ENCODE measurements around the gene TRPC4AP. TPM values are rescaled to one million over a fixed set of nuclear protein-coding genes. Genes with fewer than 3 reads are reported as not detected.

The TRPC4AP gene
- total RNA-seq, 1 donor from 2014 or later = 54.1 TPM

- Histone ChIP-seq H3K4me1 (peaks cover 4 to 5% of the 10 kb centered on the region in 2 donors), H3K9me3 (no peaks in the 10 kb centered on the region), H3K27me3 (no peaks in the 10 kb centered on the region), H3K36me3 (no peaks in the 10 kb centered on the region), H3K4me3 (no peak overlapping the region), H3K27ac (peak overlapping the region in 1 of 2 donors; percentile 91)
- TF ChIP-seq, protein P1, sequence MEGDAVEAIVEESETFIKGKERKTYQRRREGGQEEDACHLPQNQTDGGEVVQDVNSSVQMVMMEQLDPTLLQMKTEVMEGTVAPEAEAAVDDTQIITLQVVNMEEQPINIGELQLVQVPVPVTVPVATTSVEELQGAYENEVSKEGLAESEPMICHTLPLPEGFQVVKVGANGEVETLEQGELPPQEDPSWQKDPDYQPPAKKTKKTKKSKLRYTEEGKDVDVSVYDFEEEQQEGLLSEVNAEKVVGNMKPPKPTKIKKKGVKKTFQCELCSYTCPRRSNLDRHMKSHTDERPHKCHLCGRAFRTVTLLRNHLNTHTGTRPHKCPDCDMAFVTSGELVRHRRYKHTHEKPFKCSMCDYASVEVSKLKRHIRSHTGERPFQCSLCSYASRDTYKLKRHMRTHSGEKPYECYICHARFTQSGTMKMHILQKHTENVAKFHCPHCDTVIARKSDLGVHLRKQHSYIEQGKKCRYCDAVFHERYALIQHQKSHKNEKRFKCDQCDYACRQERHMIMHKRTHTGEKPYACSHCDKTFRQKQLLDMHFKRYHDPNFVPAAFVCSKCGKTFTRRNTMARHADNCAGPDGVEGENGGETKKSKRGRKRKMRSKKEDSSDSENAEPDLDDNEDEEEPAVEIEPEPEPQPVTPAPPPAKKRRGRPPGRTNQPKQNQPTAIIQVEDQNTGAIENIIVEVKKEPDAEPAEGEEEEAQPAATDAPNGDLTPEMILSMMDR (IDR thresholded peaks at IDR 0.05) = no peak
- intact Hi-C loops (cut with DNase I) = loop anchor here (5.0 kb wide), 1 partner anchor 130 kb away; the partner anchor contains the start of gene NCOA6
- no peak for DNase-seq (ENCODE audit: low spot score in 2 of 2)
These were observed 135.7 kb downstream of the TRPC4AP start for GRCh38 chr20:34956751-34957472.

DNA sequence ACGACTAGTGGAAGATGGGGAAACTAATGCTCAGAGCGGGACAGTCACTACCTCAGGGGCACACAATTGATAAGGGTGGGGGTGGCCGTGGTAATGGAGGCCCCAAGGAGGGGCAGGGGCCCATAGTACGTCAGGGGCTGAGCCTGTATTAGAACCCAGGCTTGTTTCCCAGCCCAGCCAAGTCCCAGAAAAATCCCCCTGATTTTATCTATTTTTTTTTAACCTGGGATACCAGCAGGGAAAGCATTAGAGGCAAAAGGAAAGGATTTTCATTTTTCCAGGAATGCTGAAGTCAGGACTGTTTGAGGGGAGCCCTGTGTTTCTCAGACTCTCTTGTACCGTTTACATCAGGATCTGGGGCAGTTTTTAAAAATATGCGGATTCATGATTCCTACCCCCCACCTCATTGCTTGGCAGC is 136.6 kb downstream of the TRPC4AP start:
- H3K4me3 ChIP-seq = peak overlapping the region; percentile 60 to 74
- TF ChIP-seq, protein P1 (IDR thresholded peaks at IDR 0.05) = peak in 1 of 3 experiments; percentile 21
- no peaks in the 10 kb centered on the region for H3K27me3 ChIP-seq
- H3K27ac ChIP-seq = peak overlapping the region; percentile 89 to 91
- no peaks in the 10 kb centered on the region for H3K9me3 ChIP-seq
- H3K36me3 ChIP-seq = no peaks in the 10 kb centered on the region
- peaks cover 4 to 5% of the 10 kb centered on the region in 2 donors for H3K4me1 ChIP-seq
- no peak for DNase-seq (ENCODE audit: low spot score in 2 of 2)
- intact Hi-C loops (cut with DNase I) = loop anchor here (5.0 kb wide), 1 partner anchor 129 kb away; the partner anchor contains the start of gene NCOA6

DNA sequence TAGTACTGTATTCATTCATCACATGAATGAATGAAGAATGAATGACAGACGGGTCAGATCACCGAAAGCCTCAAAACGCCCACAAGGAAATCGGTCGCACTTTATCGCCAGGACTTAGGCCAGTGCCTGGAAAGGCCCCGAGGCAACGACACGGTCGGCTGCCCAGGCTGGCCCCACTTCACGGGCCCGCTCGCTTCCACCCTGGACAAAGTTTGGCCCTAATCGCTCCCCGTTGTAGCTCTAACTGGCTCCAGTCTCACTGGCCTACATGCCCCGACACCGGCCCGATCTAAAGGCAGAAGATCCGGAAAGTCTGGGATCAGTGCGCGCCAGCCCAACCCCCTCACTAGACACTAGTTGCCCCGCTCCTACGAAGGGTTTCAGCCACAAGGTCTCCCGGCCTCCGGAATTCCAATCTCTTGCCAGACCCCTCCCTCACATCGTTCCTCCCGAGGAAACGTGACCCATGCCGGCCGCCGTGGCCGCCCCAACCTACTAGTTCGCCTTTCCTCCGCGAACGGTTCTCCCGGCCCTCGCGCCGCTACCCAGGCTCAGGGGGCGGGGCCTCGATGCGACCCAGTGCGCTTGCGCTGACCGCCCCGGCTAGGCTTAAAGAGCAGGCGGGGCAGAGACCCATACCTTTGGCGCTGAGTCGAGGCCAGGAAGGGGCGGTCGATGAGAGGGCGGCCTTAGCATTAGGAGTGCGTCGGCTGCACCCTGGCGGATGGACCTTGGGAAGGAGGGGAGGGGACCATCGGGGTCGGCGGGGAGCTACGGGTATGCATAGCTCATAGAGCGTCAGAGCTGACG is 137.2 kb downstream of the TRPC4AP start, which contains the start of the genes GSS and MYH7B:
Gene GSS (minus strand): TSS at position 576 of the 810 bp plus-strand sequence. CDS start 3,954 bp downstream, outside the sequence.
Gene MYH7B (plus strand): TSS at position 638 of the 810 bp plus-strand sequence. CDS start 22,138 bp downstream, outside the sequence.
- Histone ChIP-seq H3K36me3 (peaks cover 0 to 4% of the 10 kb centered on the region in 2 donors), H3K9me3 (no peaks in the 10 kb centered on the region), H3K27me3 (no peaks in the 10 kb centered on the region), H3K4me3 (peak within 1 kb of the TSS; percentile 60 to 74), H3K4me1 (peaks cover 4 to 5% of the 10 kb centered on the region in 2 donors), H3K27ac (peak within 1 kb of the TSS; percentile 89 to 91)
- intact Hi-C loops (cut with DNase I) = loop anchor here (1.0 to 5.0 kb wide), 4 partner anchors 33 to 137 kb away; partner anchors contain the start of genes NCOA6 and TRPC4AP
- peak; percentile 93 to 99 for DNase-seq (ENCODE audit: low spot score in 2 of 2)
- TF ChIP-seq, protein P1 (IDR thresholded peaks at IDR 0.05) = peak; percentile 49 to 85 (median 77)

- Histone ChIP-seq H3K27ac (peak overlapping the region; percentile 89 to 91), H3K4me3 (peak overlapping the region; percentile 60 to 74), H3K9me3 (no peaks in the 10 kb centered on the region), H3K4me1 (peaks cover 4 to 5% of the 10 kb centered on the region in 2 donors), H3K36me3 (peaks cover 0 to 4% of the 10 kb centered on the region in 2 donors), H3K27me3 (no peaks in the 10 kb centered on the region)
- TF ChIP-seq, protein P1 (IDR thresholded peaks at IDR 0.05) = no peak
- DNase-seq (ENCODE audit: low spot score in 2 of 2) = no peak
- intact Hi-C loops (cut with DNase I) = loop anchor here (1.0 to 5.0 kb wide), 4 partner anchors 32 to 138 kb away; partner anchors contain the start of genes NCOA6 and TRPC4AP
These were observed 137.7 kb downstream of the TRPC4AP start for GRCh38 chr20:34954904-34955230.

DNA sequence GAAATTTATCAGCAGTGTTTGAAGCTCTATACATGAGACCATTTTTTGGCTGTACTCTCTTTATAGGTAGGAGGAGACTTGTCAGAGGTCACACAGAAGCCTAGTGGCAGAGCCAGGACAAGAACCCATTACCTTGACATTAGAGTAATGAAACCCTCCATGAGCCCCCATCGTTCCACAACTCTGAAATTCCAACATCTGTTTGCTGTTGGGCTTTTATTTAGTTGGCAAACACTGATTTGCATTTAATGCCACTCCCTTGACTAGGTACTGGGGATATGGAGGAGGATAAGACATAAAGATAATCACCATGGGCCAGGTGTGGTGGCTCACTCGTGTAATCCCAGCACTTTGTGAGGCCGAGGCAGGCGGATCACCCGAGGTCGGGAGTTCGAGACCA is 138.6 kb downstream of the TRPC4AP start:
- peaks cover 0 to 4% of the 10 kb centered on the region in 2 donors for H3K36me3 ChIP-seq
- H3K9me3 ChIP-seq = no peaks in the 10 kb centered on the region
- TF ChIP-seq, protein P1 (IDR thresholded peaks at IDR 0.05) = no peak
- DNase-seq (ENCODE audit: low spot score in 2 of 2) = no peak
- no peak overlapping the region for H3K27ac ChIP-seq
- intact Hi-C loops (cut with DNase I) = loop anchor here (2.0 kb wide), 2 partner anchors 31 to 139 kb away; partner anchors contain the start of gene TRPC4AP
- H3K4me1 ChIP-seq = peaks cover 4 to 5% of the 10 kb centered on the region in 2 donors
- no peak overlapping the region for H3K4me3 ChIP-seq
- no peaks in the 10 kb centered on the region for H3K27me3 ChIP-seq

All from ascending aorta (tissue), 2 donors.